ENCODE measurements around the gene C2CD2. TPM values are rescaled to one million over a fixed set of nuclear protein-coding genes. Genes with fewer than 3 reads are reported as not detected.

C2CD2 gene
- total RNA-seq, 2 donors from 2014 or later = 13.3 to 16.1 TPM

- H3K4me3 ChIP-seq = no peak overlapping the region
- no peak for TF ChIP-seq CTCF (IDR thresholded peaks at IDR 0.05)
- intact Hi-C loops (cut with DNase I) = no loop called here
- H3K4me1 ChIP-seq = no peaks in the 10 kb centered on the region
- no peaks in the 10 kb centered on the region for H3K27me3 ChIP-seq
- no peak for DNase-seq
- H3K36me3 ChIP-seq = no peaks in the 10 kb centered on the region
- H3K27ac ChIP-seq = no peak overlapping the region
- H3K9me3 ChIP-seq = no peaks in the 10 kb centered on the region
- no peak overlapping the region for H3K9ac ChIP-seq (ENCODE audit: low read depth in 2 of 2, low read length in 2 of 2)
These were observed 107.8 kb downstream of the C2CD2 start for GRCh38 chr21:41846033-41846317.

DNA sequence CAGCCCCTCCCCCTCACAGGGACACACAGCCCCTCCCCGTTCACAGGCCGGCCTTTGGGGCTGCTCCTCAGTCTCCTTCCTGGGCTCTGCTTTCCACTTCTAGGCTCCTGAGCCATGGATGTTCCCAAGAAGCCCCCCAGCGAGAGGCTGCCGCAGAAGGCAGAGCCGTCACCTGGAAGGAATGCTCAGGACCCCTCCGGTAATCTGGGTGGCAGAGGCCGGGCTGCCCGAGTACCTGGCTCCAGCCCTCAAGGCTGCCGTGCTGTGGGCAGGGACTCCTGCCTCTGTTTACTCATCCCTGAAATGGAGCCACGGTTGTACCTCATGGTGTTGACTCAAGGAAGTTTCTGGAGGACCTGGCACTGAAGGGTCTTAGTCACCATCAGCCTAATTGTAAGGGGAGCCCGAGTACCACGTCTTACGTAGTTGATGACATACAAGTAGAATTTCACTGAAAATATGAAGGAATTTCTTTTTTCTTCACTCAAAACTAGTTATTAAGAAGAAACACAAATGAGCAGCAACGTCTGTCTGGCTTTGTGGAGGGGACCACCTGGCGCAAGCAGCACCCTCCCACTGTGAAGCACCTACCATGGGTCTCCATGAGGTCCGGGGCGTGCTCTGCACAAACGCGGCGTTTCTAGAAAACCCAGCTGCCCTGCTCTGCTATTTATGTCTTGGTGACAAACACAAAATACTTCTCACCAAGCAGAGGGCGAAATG, 108.3 kb downstream of the C2CD2 start:
- TF ChIP-seq CTCF (IDR thresholded peaks at IDR 0.05) = no peak
- H3K27me3 ChIP-seq = no peaks in the 10 kb centered on the region
- intact Hi-C loops (cut with DNase I) = no loop called here
- no peak overlapping the region for H3K4me3 ChIP-seq
- no peak overlapping the region for H3K27ac ChIP-seq
- no peak for DNase-seq
- no peaks in the 10 kb centered on the region for H3K36me3 ChIP-seq
- no peaks in the 10 kb centered on the region for H3K9me3 ChIP-seq
- H3K9ac ChIP-seq (ENCODE audit: low read depth in 2 of 2, low read length in 2 of 2) = no peak overlapping the region
- H3K4me1 ChIP-seq = no peaks in the 10 kb centered on the region

DNA sequence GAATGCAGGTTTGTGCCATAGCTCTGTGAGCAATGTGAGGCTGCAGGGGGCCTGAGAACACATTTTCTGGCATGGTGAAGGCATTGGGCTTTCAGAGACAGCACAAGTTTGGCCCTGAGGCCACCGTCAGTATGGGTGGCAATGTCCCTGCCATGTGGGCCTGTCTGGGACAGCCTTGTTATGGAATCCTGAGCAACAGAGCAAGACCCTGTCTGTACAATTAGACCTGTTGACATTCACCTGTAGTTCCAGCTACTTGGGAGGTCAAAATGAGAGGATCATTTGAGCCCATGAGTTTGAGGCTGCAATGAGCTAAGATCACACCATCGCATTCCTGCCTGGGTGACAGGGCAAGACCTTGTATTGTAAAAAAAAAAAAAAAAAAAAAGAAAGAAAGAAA, 110.2 kb downstream of the C2CD2 start:
- Histone ChIP-seq H3K36me3 (no peaks in the 10 kb centered on the region), H3K27ac (no peak overlapping the region), H3K4me3 (no peak overlapping the region), H3K4me1 (no peaks in the 10 kb centered on the region), H3K27me3 (no peaks in the 10 kb centered on the region), H3K9me3 (no peaks in the 10 kb centered on the region), H3K9ac (ENCODE audit: low read depth in 2 of 2, low read length in 2 of 2) (no peak overlapping the region)
- intact Hi-C loops (cut with DNase I) = no loop called here
- TF ChIP-seq CTCF (IDR thresholded peaks at IDR 0.05) = no peak
- no peak for DNase-seq

DNA sequence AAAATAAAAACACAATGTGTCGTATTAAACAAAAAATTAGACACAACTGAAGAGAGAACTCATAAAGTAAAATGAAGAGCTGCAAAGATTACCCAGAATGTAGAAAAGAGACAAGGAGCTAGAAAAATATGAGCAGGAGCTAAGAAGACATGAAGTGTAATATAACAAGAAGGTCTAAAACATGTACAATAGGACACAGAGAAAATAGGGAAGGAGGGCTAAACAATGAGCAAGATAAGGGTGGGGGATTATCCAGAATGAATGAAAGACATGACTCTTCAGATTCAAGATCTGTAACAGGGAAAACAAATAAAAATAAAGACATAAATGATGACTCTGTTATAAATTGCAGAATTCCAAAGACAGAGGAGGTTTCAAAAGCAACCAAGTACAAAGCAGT, 112.9 kb downstream of the C2CD2 start:
- intact Hi-C loops (cut with DNase I) = no loop called here
- Histone ChIP-seq H3K4me1 (no peaks in the 10 kb centered on the region), H3K4me3 (no peak overlapping the region), H3K27ac (no peak overlapping the region), H3K36me3 (no peaks in the 10 kb centered on the region), H3K9me3 (no peaks in the 10 kb centered on the region), H3K9ac (ENCODE audit: low read depth in 2 of 2, low read length in 2 of 2) (no peak overlapping the region), H3K27me3 (no peaks in the 10 kb centered on the region)
- no peak for DNase-seq
- TF ChIP-seq CTCF (IDR thresholded peaks at IDR 0.05) = no peak

DNA sequence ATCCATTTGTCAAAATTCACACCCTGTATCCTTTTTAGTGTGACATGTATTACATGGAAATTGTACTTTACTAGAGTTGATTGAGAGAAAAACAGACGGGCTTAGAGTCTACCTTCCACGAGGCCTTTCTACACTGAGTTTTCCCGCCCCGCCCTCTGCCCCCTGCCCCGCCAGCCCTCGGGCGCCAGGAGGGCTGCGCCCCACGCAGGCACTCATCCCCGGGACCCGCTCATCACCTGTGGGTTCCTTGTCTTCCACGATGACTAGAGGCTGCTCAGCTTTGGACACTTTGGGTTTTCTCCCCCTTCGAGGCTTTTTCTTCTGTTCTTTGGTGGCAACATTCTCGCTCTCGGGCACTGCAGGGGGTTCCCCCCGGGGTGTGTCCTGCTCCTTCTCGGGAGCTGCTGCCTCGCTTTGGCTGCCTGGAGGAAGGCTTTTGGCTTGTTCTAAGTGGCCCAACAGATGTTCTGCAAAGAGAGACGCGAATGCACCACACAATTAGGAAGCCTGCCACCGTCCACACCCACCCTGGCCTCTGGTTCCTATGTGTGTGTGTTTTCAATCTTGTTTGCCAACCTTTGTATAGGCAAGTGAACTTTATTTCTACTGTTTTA, 114.3 kb downstream of the C2CD2 start:
- Histone ChIP-seq H3K9ac (ENCODE audit: low read depth in 2 of 2, low read length in 2 of 2) (no peak overlapping the region), H3K27me3 (no peaks in the 10 kb centered on the region), H3K9me3 (no peaks in the 10 kb centered on the region), H3K4me1 (no peaks in the 10 kb centered on the region), H3K4me3 (no peak overlapping the region), H3K36me3 (no peaks in the 10 kb centered on the region), H3K27ac (no peak overlapping the region)
- TF ChIP-seq CTCF (IDR thresholded peaks at IDR 0.05) = no peak
- DNase-seq = no peak
- intact Hi-C loops (cut with DNase I) = no loop called here

Data from colonic mucosa (tissue), 4 donors.